GM19043 (cell line): ENCODE data around the gene DHRSX.
"Not testable (repeated sequence)": the region's sequence is repeated elsewhere in the genome, so short reads cannot be mapped to it uniquely, and the experiment has no call there.

Source experiments
- ATAC-seq: cut with Tn5 transposase; IDR thresholded peaks from one replicate; pipeline ENCODE4 v1.9.1; 2021; ENCODE audit warnings: low read depth; ENCODE audit not compliant: unreplicated experiment

The DHRSX gene

GRCh38 chrX:2283111-2283859 lies 217.5 kb downstream of the DHRSX start:
- no peak for ATAC-seq

- no peak for ATAC-seq
Observed at GRCh38 chrX:2282490-2283090, 218.2 kb downstream of the DHRSX start.

GRCh38 chrX:2272337-2272736 lies 228.4 kb downstream of the DHRSX start:
- no peak for ATAC-seq

DNA sequence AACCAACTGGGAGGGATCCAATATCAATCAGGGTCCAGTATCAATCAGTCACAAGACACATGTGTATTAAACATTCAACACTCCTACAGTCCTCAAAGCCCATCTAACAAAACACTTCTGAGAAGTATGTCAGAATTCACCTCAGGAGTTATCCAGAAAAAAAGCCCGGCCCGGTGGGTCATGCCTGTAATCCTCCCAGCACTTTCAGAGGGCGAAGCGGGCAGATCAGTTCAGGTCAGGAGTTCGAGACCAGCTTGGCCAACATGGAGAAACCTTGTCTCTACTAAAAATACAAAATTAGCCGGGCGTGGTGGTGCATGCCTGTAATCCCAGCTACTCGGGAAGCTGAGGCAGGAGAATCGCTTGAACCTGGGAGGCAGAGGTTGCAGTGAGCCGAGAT lies 229.2 kb downstream of the DHRSX start:
- ATAC-seq = not testable (repeated sequence)

- not testable (repeated sequence) for ATAC-seq
Observed at GRCh38 chrX:2270783-2271182, 230.0 kb downstream of the DHRSX start.

DNA sequence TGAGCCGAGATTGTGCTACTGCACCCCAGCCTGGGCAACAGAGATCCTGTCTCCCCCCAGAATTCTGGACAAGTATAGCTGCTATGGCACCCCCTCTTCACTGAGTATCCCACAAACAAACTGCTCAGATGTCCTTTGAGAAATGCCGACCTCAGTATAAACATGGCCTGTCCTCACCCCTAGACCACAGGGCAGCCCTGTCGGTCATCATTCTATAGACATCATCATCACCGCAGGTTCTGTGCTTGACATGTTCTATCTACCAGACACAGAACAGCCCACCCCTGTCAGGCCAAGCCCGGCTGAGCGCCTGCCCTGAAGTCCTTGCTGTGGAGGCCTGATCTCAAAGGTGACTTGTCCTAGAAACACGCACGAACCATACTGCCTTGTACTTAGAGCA lies 232.9 kb downstream of the DHRSX start:
- no peak for ATAC-seq

DNA sequence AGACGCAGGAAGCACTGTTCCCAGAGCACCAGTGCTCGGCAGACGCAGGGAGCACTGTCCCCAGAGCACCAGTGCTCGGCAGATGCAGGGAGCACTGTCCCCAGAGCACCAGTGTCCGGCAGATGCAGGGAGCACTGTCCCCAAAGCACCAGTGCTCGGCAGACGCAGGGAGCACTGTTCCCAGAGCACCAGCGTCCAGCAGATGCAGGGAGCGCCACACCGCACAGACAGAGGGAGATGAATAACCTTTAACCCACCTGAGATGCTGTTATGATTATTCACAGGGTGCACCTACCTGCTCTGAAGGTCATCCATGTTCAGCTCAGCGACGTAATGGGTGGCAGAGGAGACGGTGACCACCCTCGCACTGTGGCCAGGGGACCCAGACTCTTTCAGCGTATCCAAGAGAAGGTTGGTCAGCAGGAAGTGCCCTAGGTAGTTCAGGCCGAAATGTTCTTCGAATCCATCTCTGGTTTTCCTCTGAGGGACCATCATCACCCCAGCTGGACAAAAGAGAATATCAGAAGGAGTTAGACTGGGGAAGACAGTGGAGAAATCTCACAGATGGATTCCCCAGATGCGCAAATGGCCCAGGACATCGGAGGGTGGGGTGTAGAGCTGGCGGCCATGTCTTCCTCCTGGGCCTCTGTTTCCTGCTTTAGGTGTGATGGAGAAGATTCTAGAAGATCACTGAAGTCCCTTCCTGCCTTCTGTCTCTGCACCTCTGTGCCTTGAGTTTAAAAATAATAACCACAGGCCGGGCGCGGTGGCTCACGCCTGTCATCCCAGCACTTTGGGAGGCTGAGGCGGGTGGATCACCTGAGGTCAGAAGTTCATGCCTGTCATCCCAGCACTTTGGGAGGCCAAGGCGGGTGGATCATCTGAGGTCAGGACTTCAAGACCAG lies 234.1 kb downstream of the DHRSX start:
- ATAC-seq = no peak

GRCh38 chrX:2265658-2266444 lies 234.9 kb downstream of the DHRSX start:
- not testable (repeated sequence) for ATAC-seq

GRCh38 chrX:2264179-2265030 lies 236.4 kb downstream of the DHRSX start:
- no peak for ATAC-seq

DNA sequence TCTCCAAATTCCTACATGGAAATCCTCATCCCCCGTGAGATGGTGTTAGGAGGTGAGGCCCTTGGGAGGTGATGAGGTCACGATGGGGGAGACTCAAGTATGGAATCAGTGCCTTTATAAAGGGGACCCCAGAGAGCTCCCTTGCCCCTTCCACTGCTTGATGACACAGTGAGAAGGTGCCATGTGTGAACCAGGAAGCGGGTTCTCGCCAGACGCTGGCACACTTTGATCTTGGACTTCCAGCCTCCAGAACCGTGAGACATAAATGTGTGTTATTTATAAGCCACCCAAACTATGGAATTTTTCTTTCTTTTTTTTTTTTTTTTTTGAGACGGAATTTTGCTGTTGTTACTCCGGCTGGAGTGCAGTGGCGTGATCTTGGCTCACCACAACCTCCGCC lies 237.6 kb downstream of the DHRSX start:
- no peak for ATAC-seq

DNA sequence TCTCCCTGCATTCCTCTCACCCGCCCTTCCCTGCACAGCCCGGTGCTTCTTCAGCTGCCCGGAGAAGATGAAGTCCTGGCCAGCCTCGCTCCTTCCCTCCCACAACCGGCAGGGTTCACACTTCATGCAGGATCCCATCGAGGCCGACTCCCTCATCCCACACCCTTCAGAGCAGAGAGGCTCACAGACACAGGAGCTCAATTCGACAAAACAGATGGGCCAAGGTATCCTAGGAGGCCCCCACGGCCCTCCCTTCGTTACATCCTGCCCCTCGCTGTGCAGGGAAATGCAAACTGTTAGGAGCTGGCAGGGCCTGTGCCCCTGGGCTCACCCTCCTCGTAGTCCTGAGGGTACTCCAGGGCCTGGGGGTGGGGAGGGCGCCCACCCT lies 238.1 kb downstream of the DHRSX start:
- no peak for ATAC-seq

GRCh38 chrX:2261831-2262667 lies 238.7 kb downstream of the DHRSX start:
- ATAC-seq = no peak

- ATAC-seq = no peak
Observed at GRCh38 chrX:2252331-2253065, 248.3 kb downstream of the DHRSX start.

- ATAC-seq = no peak
Observed at GRCh38 chrX:2251211-2251610, 249.6 kb downstream of the DHRSX start.

DNA sequence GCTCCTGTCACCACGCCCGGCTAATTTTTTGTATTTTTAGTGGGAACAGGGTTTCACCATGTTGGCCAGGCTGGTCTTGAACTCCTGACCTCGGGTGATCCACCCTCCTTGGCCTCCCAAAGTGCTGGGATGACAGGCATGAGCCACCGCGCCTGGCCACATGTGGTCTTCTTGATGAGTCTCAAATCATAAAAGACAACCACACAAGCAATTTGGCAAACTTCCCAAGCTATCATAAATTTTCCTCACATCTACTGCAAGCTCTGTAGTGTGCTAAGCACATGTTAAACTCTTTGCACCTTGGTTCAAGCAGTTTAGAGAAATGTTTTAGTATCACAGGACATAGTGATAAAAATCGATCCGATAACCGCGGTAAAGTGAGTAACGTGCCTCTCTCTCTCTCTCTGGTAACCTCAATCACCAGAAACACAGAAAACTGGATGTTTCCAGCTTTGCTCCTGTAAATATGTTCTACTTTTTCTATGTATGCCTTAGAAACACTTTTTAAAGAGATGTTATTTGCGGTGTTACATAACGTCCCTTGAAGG lies 256.8 kb downstream of the DHRSX start:
- no peak for ATAC-seq

GRCh38 chrX:2242980-2243379 lies 257.8 kb downstream of the DHRSX start:
- ATAC-seq = no peak

DNA sequence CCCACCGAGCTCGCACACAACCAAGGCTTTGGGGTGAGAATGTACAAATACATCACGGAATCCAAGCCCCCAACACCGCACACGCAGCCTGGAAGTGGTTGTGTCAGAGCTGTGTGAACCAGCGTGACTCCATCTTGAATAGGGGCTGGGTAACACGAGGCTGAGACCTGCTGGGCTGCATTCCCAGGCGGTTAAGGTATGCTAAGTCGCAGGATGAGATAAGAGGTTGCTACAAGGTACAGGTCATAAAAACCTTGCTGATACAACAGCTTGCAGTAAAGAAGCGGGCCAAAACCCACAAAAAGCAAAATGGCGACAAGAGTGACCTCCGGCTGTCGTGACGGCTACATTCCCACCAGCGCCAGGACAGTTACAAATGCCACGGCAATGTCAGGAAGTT lies 258.4 kb downstream of the DHRSX start:
- no peak for ATAC-seq

- ATAC-seq = not testable (repeated sequence)
Observed at GRCh38 chrX:2241496-2241895, 259.3 kb downstream of the DHRSX start.
